Measurements from ENCODE around the gene TSPAN12. TPM values are rescaled to one million over a fixed set of nuclear protein-coding genes. Genes with fewer than 3 reads are reported as not detected.
"Not testable (repeated sequence)": the region's sequence is repeated elsewhere in the genome, so short reads cannot be mapped to it uniquely, and the experiment has no call there.

The TSPAN12 gene
- total RNA-seq, 1 donor = 1.5 TPM

- no peak for DNase-seq (ENCODE audit: low read depth)
- H3K4me3 ChIP-seq (ENCODE audit: low read depth, low read length) = no peak overlapping the region
- no peak for TF ChIP-seq CTCF (IDR thresholded peaks at IDR 0.05; ENCODE audit: insufficient read depth, low read length)
These were observed 72.8 kb downstream of the TSPAN12 start for GRCh38 chr7:120785095-120785494.

- no peak for DNase-seq (ENCODE audit: low read depth)
- H3K4me3 ChIP-seq (ENCODE audit: low read depth, low read length) = no peak overlapping the region
- no peak for TF ChIP-seq CTCF (IDR thresholded peaks at IDR 0.05; ENCODE audit: insufficient read depth, low read length)
These were observed 74.2 kb downstream of the TSPAN12 start for GRCh38 chr7:120783721-120784120.

- H3K4me3 ChIP-seq (ENCODE audit: low read depth, low read length) = no peak overlapping the region
- no peak for TF ChIP-seq CTCF (IDR thresholded peaks at IDR 0.05; ENCODE audit: insufficient read depth, low read length)
- DNase-seq (ENCODE audit: low read depth) = no peak
These were observed 74.7 kb downstream of the TSPAN12 start for GRCh38 chr7:120783273-120783672.

GRCh38 chr7:120781924-120782323 lies 76.0 kb downstream of the TSPAN12 start:
- not testable (repeated sequence) for DNase-seq (ENCODE audit: low read depth); H3K4me3 ChIP-seq (ENCODE audit: low read depth, low read length)

GRCh38 chr7:120780938-120781337 lies 77.0 kb downstream of the TSPAN12 start:
- DNase-seq (ENCODE audit: low read depth) = no peak
- TF ChIP-seq CTCF (IDR thresholded peaks at IDR 0.05; ENCODE audit: insufficient read depth, low read length) = no peak
- no peak overlapping the region for H3K4me3 ChIP-seq (ENCODE audit: low read depth, low read length)

- H3K4me3 ChIP-seq (ENCODE audit: low read depth, low read length); DNase-seq (ENCODE audit: low read depth): not testable (repeated sequence)
These were observed 77.5 kb downstream of the TSPAN12 start for GRCh38 chr7:120780451-120780850.

- not testable (repeated sequence) for H3K4me3 ChIP-seq (ENCODE audit: low read depth, low read length)
- peak; percentile 33 for DNase-seq (ENCODE audit: low read depth)
These were observed 78.9 kb downstream of the TSPAN12 start for GRCh38 chr7:120779078-120779477.

GRCh38 chr7:120775755-120776154 lies 82.2 kb downstream of the TSPAN12 start:
- no peak for DNase-seq (ENCODE audit: low read depth)
- TF ChIP-seq CTCF (IDR thresholded peaks at IDR 0.05; ENCODE audit: insufficient read depth, low read length) = no peak
- no peak overlapping the region for H3K4me3 ChIP-seq (ENCODE audit: low read depth, low read length)

- DNase-seq (ENCODE audit: low read depth) = no peak
- no peak for TF ChIP-seq CTCF (IDR thresholded peaks at IDR 0.05; ENCODE audit: insufficient read depth, low read length)
- no peak overlapping the region for H3K4me3 ChIP-seq (ENCODE audit: low read depth, low read length)
These were observed 83.5 kb downstream of the TSPAN12 start for GRCh38 chr7:120774481-120774880.

All from fibroblast of the aortic adventitia (primary cell).